ENCODE results near the gene NRG3.

- TF ChIP-seq, protein P1, sequence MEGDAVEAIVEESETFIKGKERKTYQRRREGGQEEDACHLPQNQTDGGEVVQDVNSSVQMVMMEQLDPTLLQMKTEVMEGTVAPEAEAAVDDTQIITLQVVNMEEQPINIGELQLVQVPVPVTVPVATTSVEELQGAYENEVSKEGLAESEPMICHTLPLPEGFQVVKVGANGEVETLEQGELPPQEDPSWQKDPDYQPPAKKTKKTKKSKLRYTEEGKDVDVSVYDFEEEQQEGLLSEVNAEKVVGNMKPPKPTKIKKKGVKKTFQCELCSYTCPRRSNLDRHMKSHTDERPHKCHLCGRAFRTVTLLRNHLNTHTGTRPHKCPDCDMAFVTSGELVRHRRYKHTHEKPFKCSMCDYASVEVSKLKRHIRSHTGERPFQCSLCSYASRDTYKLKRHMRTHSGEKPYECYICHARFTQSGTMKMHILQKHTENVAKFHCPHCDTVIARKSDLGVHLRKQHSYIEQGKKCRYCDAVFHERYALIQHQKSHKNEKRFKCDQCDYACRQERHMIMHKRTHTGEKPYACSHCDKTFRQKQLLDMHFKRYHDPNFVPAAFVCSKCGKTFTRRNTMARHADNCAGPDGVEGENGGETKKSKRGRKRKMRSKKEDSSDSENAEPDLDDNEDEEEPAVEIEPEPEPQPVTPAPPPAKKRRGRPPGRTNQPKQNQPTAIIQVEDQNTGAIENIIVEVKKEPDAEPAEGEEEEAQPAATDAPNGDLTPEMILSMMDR (conservative IDR thresholded peaks at IDR 0.05; ENCODE audit: low read length) = no peak
- no peak for TF ChIP-seq EZH2phosphoT487 (IDR thresholded peaks at IDR 0.05; ENCODE audit: borderline replicate concordance, low read depth, low read length)
Observed at GRCh38 chr10:82242778-82243177, 367.8 kb downstream of the NRG3 start.
